DND-41 (cell line): ENCODE measurements around the gene OBP2B.

Experiments
- ATAC-seq: fragments of 200-7000 bp; cut with Tn5 transposase; 3 replicates; pipeline ENCODE4 v1.9.1; 2021; ENCODE audit warnings: low read depth; ENCODE audit not compliant: insufficient read depth
- DNase-seq: peaks from one replicate; pipeline ENCODE4 v3.0.0-alpha.2; 2020
- H2AFZ ChIP-seq: 2 replicates; pipeline ENCODE4 v1.6.0; 2012; ENCODE audit warnings: low read depth, low read length
- H3K27ac ChIP-seq: 2 replicates; pipeline ENCODE4 v1.5.1; 2012; ENCODE audit warnings: low read length, inconsistent platforms
- H3K27me3 ChIP-seq: fragments of 200-600 bp; sonication (generic); 2 replicates; pipeline ENCODE4 v1.6.0; 2012; ENCODE audit warnings: low read length, mild to moderate bottlenecking, inconsistent platforms; ENCODE audit not compliant: insufficient read depth, poor library complexity
- H3K36me3 ChIP-seq: 2 replicates; pipeline ENCODE4 v1.5.1; 2012; ENCODE audit warnings: low read length, inconsistent platforms; ENCODE audit not compliant: insufficient read depth
- H3K4me1 ChIP-seq: 2 replicates; pipeline ENCODE4 v1.5.1; 2012; ENCODE audit warnings: mild to moderate bottlenecking, low read length; ENCODE audit not compliant: insufficient read depth
- H3K4me2 ChIP-seq: 2 replicates; pipeline ENCODE4 v1.6.0; 2012; ENCODE audit warnings: mild to moderate bottlenecking, moderate library complexity, low read length, inconsistent platforms; ENCODE audit not compliant: insufficient read depth
- H3K4me3 ChIP-seq, 2 experiments: fragments of 200-600 bp in 1 of 2; shearing (Covaris generic) in 1 of 2; 2 replicates each; pipeline ENCODE4 v1.5.1; 2012 to 2016; ENCODE audit warnings: inconsistent platforms in 2 of 2, low read length in 2 of 2, mild to moderate bottlenecking in 2 of 2, low read depth in 1 of 2, moderate library complexity in 1 of 2
- H3K79me2 ChIP-seq: 2 replicates; pipeline ENCODE4 v1.6.0; 2012; ENCODE audit warnings: low read length, inconsistent platforms; ENCODE audit not compliant: insufficient read depth
- H3K9ac ChIP-seq: 2 replicates; pipeline ENCODE4 v1.6.0; 2012; ENCODE audit warnings: low read depth, mild to moderate bottlenecking, inconsistent platforms, low read length, moderate library complexity
- H3K9me3 ChIP-seq: 2 replicates; pipeline ENCODE4 v1.5.1; 2012; ENCODE audit warnings: low read length, moderate library complexity, mild to moderate bottlenecking, inconsistent platforms; ENCODE audit not compliant: insufficient read depth, severe bottlenecking
- H4K20me1 ChIP-seq: 2 replicates; pipeline ENCODE4 v1.6.0; 2012; ENCODE audit warnings: low read length; ENCODE audit not compliant: insufficient read depth
- CTCF ChIP-seq: IDR thresholded peaks from 2 replicates; pipeline ENCODE4 v1.5.1; 2012; ENCODE audit warnings: borderline replicate concordance, low read length, moderate library complexity, mild to moderate bottlenecking; ENCODE audit not compliant: poor library complexity, severe bottlenecking; ENCODE audit errors: extremely low read depth
- EZH2 ChIP-seq: IDR thresholded peaks from 3 replicates; pipeline ENCODE4 v1.6.1; 2012; ENCODE audit warnings: borderline replicate concordance, low read depth, mild to moderate bottlenecking, moderate library complexity, low read length, inconsistent platforms; ENCODE audit not compliant: severe bottlenecking

The OBP2B gene

DNA sequence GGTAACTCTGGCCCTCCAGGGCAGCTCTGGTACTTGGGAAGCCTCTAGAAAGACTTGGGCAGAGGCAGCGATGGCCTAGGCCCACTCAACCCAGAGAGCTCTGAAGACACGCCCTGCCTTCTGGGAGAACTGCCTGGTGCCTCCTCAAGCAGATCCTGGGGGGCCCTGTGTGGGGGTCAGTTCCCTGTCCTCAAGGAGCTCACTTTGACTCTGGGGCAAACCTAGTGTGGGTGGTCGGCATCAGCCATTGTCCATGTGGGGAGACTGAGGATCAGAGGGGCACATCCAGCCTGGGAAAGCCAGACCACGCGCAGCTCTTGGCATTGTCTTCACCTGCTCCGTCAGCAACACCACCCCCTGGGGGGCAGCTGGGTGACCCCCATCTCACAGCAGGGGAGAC is 37.9 kb upstream of the OBP2B start:
- Histone ChIP-seq H3K9ac (no peak overlapping the region), H3K27ac (no peak overlapping the region), H3K4me3 (no peak overlapping the region), H3K36me3 (no peaks in the 10 kb centered on the region), H3K4me2 (no peak overlapping the region), H3K79me2 (no peaks in the 10 kb centered on the region), H2AFZ (no peak overlapping the region), H3K4me1 (no peaks in the 10 kb centered on the region), H3K9me3 (no peaks in the 10 kb centered on the region), H4K20me1 (no peaks in the 10 kb centered on the region), H3K27me3 (peaks cover 8% of the 10 kb centered on the region)
- DNase-seq (no peak), ATAC-seq (no peak)
- TF ChIP-seq EZH2, result no peak
- TF ChIP-seq CTCF, result no peak

DNA sequence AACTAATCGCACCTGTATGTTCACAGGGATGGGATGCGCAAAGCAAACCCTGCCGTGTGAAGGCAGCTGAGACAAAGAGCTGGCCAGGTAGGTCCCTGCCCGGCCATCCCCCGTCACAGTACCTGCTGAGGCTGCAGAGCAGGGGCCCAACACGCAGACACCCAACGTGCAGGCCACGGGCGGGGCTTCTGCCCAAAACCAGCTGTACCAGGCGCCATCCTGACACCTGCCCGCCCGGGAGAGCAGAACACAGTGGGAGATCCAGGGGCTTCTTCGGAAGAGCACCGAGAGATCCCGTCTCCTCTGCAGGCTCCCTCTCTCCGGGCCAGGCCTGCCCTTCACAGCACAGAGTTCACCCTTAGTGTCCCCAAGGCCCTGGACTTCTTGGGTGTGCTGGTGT is 37.5 kb upstream of the OBP2B start:
- Histone ChIP-seq H3K9ac (no peak overlapping the region), H3K9me3 (no peaks in the 10 kb centered on the region), H4K20me1 (no peaks in the 10 kb centered on the region), H3K27me3 (peaks cover 8% of the 10 kb centered on the region), H3K79me2 (no peaks in the 10 kb centered on the region), H3K4me3 (no peak overlapping the region), H3K4me2 (no peak overlapping the region), H3K4me1 (no peaks in the 10 kb centered on the region), H3K36me3 (no peaks in the 10 kb centered on the region), H3K27ac (no peak overlapping the region), H2AFZ (no peak overlapping the region)
- TF ChIP-seq CTCF, result no peak
- no peak for TF ChIP-seq EZH2
- DNase-seq (no peak), ATAC-seq (no peak)

DNA sequence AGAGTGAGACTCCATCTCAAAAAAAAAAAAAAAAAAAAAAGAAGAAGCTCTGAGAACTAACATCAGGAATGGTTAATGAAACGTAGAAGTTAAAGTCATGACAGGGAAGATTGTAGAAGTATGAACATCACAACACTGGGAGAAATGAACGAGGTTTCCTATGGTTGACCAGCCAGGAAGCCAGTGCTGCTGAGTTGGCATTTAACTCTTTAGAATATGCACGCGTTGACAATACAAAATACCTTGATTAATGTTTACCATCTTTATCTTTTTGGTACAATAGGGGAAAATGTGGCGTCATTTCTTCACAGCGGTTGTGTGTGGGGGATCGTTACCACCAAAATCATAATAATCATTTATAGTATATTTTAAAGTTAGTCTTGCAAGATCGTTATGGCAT is 33.9 kb upstream of the OBP2B start:
- Histone ChIP-seq H3K9ac (no peak overlapping the region), H3K4me2 (no peak overlapping the region), H3K4me1 (no peaks in the 10 kb centered on the region), H3K27ac (no peak overlapping the region), H2AFZ (no peak overlapping the region), H3K9me3 (no peaks in the 10 kb centered on the region), H3K27me3 (peaks cover 8% of the 10 kb centered on the region), H4K20me1 (no peaks in the 10 kb centered on the region), H3K4me3 (no peak overlapping the region), H3K36me3 (no peaks in the 10 kb centered on the region), H3K79me2 (no peaks in the 10 kb centered on the region)
- TF ChIP-seq EZH2 (no peak), CTCF (no peak)
- DNase-seq, result no peak
- no peak for ATAC-seq

- Histone ChIP-seq H3K9ac (no peak overlapping the region), H3K4me1 (no peaks in the 10 kb centered on the region), H2AFZ (no peak overlapping the region), H3K4me3 (no peak overlapping the region), H3K4me2 (no peak overlapping the region), H3K27me3 (peaks cover 7% of the 10 kb centered on the region), H3K9me3 (no peaks in the 10 kb centered on the region), H3K27ac (no peak overlapping the region), H4K20me1 (no peaks in the 10 kb centered on the region), H3K36me3 (no peaks in the 10 kb centered on the region), H3K79me2 (no peaks in the 10 kb centered on the region)
- no peak for TF ChIP-seq CTCF
- TF ChIP-seq EZH2, result no peak
- ATAC-seq (no peak), DNase-seq (no peak)
Observed at GRCh38 chr9:133242241-133242640, 33.2 kb upstream of the OBP2B start.
